Stimulated activated CD8-positive, alpha-beta memory T cell treated with anti-CD3 and anti-CD28 coated beads, Interleukin-4, amount 100 ng/mL, for 1 hour (primary cell): ENCODE results near the gene ZNF512B.
"Not testable (repeated sequence)": the region's sequence is repeated elsewhere in the genome, so short reads cannot be mapped to it uniquely, and the experiment has no call there.

Experiments
- DNase-seq, 2 donors: peaks; one replicate each; pipeline ENCODE4 v3.0.0-alpha.2; 2020; ENCODE audit warnings: low read depth in 2 of 2, low spot score in 1 of 2

The ZNF512B gene

DNA sequence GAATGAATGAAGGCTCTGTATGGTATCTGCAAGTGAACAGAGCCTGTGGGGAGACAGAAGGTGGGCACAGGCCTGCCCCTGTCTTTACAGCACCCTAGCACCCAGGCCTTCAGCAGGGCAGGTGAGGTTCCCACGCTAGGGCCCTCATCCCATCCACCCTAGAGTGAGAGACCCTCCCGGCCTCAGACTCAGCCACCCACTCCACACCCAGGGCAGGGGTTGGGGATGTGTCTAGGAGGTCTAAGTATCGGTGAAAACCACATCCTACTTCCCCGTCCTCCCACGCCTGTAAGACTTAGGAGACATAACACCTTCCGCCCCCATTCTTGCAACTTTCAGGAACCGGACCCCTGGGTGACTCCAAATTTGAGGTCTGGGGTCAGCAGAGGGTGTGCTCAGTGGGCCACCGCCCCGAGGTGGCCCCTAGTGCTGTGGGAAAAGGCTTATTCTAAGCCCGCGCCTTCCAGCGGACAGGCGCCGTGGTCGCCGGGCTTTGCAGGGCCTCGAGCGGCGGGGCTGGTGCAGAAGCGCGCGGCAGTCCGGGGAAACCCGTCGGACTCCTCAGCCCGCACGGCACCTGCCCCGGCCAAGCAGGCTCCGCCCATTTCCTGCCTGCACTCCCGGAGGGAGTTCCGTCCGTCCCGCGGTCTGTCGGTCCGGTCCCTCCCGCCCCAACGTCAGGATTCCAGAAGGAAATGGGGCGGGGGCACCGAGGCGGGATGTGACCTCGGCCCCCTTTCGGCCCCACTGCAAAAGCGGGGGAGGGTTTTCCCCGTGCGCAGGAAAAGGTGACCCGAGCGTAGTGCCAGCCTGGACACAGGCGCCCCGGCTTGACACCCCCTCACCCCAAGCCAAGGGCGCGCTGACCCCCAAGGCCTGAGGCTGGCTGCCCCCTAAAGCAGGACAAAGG, 8.8 kb upstream of the ZNF512B start:
- DNase-seq, result no peak

DNA sequence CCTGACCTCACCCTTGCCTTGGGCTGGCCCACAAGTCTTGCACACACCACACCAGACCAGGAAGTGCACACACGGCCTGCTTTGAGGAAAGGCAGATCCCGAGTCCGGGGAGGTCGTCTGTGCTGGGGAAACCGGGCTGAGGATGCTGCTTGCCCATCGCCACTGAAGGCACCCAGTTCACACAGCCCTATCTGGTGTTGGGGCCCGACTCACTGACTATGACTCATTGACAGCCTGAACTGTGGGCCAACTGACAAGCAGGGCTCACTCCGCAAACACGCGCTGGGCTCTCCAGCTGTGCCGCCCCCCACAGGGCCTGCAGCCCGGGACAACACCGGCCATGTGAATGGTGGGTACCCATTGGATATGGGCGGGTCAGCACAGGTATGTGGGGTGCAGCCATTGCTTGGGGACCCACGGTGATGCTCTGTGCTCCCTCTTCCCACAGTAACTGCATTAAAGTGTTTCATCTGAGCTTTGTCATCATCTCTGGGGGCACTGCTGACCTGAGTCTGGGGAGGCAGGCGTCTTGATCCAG, 8.1 kb upstream of the ZNF512B start:
- peak in 1 of 2 donors; percentile 37 for DNase-seq

DNA sequence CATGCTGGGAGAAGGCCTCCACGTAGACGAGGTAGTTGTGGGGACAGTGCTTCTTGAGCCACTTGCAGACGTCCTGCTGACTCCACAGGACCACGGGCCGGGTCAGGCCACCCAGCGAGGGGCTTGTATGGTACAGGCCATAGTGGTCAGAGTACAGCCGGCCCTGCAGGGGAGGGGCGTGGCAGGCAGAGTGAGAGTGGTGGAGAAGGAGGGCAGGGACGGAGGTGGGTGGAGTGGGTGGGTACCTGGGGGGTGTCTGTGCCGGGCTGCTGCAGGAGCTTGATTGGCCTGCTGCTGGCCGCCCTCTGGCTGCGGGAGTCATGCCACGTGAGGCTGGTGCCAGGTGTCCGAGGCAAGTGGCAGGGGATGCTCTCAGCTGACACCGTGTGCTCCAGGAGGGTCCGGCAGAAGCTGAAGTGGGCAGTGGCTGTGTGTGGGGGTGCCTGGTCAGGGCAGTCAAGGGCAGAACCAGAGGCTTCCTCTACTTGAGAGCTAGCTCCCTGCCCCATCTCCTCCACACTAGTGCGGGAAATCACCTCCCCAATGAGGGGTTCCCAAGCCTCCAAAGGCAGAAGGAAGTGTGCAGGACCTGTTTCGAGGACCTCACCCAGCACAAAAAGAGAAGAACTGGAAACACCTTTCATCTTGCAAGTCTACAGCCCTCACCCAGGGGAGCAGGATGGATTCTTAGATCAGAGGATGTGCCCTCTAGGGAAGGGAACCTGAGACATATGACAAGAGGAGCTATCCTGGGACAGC, 7.4 kb upstream of the ZNF512B start:
- no peak for DNase-seq

DNA sequence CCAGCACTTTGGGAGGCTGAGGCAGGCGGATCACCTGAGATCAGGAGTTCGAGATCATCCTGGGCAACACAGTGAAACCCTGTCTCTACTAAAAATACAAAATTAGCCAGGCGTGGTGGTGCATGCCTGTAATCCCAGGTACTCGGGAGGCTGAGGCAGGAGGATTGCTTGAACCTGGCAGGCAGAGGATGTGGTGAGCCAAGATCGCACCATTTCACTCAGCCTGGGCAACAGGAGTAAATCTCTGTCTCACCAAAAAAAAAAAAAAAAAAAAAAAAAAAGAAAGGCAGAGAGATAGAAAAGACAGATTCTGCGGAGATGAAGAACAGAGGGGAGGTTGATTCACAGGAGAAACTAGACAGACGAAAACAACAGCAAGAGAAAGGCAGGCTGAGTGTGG, 6.8 kb upstream of the ZNF512B start:
- not testable (repeated sequence) for DNase-seq

DNA sequence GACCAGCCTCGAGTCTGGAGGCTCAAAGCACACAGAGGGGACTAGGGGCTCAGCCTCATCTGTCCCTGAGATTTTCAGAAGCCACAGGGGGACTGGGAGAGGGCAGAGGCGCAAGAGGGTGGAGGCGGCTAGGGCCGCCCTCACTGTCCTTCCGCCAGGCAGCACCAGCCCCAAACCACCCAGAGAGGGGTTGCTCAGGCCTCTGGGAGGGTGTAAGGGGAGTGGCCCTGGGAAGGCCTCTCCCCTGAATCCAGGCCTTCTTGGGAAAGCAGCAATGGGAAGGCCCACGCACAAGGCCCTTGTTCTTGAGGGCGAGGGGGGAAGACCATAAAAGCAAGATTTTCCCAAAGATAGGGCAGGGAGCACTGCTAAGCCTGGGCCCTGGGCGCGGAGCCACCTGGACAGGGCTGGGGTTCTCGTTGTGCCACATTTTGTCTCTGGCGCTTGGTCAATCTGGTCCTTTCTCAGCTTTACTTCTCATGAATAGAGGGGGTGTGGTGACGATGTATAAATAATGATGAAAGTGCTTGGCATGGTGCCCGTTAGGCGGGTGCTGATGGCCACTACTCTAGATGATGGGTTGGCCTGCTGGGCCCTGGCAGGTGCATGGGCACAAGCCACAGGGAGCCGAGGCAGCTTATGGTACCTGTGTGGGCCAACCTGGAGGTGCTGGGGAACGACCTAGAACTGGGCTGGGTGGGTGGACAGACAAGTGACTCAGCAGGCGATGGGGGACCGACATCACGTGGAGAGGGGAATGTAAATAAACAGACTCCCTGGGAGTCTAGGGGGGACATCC, 4.9 kb upstream of the ZNF512B start:
- DNase-seq, result no peak

DNA sequence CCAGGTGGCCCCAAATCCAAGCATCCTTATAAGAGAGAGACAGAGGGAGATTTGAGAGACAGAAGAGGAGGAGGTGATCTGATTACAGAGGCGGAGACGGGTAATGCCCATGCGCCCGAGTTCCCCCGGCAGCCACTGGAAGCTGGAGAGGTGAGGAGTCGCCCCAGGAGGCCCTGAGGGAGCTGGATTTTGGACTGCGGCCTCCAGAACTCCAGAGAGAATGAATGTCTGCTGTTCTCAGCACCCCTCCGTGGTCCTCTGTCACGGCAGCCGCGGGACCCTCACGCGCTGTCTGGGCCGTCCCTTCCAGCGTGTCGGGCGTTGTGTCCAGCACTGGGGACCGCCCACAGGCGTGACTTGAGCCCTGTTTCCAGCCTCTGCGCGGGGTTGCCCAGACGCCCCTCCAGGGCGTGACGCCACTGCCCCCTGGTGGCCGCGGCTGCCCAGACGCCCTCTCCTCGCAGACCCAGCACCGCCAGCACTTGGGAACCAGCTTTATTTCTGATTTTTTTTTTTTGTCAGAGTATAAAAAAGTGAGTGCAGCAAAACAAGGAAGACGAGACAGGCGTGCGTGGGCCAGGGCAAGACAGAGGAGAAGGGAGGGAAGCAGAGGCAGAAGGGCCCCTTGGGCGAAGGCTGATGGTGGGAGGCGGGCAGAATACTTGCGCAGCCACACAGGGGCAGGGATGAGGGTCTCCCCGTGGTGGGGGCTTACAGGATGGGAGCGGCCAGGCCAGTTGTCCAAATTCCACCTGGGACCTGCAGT, 4.1 kb upstream of the ZNF512B start:
- no peak for DNase-seq

DNA sequence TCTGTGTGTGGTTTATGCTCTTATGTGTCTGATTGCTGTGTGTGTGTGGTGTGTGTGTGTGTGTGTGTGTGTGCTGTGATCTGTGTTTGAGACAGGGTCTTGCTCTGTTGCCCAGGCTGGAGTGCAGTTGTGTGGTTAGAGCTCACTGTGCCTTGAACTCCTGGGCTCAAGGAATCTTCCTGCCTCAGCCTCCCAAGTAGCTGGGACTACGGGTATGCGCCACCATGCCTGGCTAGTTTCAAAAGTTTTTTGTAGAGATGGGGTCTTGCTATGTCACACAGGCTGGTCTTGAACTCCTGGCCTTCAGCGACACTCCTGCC, 3.4 kb upstream of the ZNF512B start:
- no peak for DNase-seq

DNA sequence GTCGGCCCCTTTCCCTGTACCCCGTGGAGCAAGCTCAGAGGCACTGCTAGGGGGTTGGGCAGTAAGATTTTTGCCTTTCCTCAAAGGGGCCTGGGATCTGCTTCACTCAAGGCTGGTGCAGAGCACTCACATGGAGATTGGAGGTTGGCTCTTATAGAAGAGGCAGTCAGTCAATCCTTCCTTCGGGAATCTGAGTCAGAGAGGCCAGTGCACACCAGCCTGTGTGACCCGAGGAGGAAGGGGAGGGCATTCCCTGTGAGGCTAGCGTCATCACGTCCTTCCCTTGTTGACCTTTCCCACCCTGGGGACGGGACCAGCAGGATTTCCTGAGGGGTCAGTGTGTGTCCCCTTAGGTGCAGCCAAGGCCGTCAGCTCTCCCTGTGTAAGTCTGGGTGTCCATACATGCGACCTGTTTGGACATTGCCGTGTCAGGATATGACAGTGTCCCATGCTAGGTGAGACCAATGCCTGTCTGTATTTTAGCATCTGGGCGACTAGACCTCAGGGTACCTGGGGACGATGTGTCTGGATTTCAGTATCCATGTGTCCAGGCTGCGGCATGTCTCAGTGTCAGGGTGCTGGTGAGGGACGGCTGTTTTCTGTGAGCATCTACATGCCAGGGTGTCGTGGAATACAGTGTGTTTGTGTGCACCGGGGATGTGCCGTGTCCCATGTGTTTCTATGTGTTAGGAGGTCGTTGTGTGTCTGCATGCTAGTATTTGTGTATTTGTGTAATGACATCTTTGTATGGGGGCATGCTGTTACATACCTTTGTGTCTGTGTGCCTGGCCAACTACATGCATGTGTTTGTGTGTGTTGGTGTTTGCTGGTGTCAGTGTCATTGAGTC, 2.8 kb upstream of the ZNF512B start:
- no peak for DNase-seq

DNA sequence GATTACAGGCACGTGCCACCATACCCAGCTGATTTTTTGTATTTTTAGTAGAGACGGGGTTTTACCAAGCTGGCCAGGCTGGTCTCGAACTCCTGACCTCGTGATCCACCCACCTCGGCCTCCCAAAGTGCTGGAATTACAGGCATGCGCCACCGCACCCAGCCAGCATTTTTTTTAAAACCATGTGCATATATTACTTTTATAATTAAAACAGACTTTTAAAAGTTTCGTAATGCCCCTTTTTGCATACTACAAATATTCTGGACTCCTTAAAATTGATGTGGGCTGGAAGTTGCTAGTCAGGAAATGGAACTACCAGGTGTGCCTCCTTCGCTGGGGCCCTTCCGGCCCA, 2.2 kb upstream of the ZNF512B start:
- DNase-seq, result not testable (repeated sequence)

DNA sequence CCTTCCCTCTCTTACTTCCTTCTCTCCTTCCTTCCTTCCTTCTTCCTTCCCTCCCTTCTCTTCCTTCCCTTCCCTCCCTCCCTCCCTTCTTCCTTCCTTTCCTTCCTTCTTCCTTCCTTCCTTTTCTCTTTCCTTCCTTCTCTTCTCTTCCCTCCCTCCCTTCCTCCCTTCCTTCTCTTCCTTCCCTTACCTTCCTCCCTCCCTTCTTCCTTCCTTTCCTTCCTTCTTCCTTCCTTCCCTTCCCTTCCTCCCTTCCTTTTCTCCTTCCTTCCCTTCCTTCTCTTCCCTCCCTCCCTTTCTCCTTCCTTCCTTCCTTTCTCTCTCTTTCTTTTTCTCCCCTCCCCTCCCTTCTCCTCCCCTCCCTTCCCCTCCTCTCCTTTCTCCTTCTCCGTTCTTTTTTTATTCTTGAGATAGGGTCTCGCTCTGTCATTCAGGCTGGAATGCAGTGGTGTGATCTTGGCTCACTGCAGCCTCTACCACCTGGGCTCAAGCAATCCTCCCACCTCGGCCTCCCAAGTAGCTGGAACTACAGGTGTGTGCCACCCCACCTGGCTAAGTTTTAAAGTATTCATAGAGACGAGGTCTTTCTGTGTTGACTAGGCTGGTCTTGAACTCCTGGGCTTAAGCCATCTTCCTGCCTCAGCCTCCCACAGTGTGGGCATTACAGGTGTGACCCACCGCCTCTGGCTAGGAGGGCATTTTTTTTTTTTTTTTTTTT, 1.1 kb upstream of the ZNF512B start:
- no peak for DNase-seq

DNA sequence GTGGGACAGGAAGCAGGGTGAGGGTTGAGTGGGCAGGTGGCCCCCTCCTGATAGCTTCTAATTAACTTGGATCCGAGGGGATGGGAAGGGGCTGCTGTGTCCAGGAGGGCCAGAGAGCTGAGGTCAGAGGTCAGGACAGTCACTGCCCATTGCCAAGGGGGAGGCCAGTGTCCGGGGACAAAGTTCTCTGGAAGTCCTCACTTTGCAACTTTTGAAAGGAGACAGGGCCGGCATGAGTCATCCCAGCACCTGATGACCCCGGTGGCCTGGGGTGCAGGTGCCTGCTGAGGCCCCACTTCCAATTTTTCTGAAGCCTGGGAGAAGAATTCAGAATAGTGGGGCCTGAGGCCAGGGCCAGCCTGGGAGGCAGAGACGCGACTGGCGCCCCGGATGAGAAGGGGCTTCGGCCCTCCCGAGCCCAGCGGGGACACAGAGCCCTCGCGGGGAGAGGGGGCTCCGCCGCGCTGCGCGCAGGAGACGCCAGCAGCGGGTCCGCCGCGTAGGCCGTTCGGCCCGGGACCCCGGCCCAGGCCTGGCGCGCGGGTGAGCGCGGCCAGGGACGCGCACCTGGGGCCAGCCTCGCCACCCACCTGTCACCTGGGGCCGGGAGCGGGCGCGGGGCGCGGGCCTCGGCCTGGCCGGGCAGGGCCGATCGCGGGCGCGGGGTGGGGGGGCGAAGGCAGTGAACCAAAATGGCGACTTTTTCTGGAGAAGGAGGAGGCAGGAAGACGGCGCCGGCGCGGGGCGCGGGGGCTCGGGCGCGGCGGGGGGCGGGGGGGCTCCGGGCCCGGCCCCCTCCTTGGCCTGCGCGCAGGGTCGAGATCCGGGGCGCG, 586 bp downstream of the ZNF512B start:
- no peak for DNase-seq

DNA sequence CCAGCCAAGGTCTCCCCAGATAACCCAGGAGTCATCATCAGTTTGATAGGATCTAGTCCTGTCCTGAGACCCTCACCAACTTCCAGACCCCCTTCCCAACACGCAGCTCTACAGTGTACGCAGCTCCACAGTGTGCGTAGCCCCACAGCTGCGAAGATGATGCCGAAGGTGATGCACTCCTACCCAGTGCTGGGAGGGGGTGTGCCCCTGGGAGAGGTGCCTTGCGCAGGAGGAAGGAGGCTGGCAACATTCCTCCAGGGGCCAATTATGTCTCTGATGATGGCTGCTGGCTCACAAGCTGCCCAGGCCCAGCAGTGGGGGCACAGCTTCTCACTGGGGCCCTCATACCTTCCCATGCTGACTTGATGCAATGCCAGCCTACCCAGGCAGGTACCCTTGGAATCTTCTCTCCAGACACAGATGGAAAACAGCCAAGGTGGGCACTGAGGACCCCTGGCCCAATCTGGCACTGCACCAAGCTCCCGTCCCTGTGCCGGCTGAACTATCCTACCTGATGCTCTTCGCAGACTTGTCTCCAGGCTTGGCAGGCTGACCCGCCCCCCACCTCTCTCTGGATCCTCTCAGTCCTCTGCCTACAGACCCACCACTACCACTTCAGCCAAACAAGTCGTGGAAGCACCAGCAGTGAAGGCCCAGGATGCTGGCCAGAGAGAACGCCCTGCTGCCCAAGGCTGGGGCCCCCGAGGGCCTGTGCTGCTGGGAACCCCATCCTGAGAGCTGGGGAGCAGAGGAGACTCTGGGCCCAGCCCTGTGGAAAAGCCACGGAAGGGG, 1.4 kb downstream of the ZNF512B start:
- DNase-seq, result no peak

DNA sequence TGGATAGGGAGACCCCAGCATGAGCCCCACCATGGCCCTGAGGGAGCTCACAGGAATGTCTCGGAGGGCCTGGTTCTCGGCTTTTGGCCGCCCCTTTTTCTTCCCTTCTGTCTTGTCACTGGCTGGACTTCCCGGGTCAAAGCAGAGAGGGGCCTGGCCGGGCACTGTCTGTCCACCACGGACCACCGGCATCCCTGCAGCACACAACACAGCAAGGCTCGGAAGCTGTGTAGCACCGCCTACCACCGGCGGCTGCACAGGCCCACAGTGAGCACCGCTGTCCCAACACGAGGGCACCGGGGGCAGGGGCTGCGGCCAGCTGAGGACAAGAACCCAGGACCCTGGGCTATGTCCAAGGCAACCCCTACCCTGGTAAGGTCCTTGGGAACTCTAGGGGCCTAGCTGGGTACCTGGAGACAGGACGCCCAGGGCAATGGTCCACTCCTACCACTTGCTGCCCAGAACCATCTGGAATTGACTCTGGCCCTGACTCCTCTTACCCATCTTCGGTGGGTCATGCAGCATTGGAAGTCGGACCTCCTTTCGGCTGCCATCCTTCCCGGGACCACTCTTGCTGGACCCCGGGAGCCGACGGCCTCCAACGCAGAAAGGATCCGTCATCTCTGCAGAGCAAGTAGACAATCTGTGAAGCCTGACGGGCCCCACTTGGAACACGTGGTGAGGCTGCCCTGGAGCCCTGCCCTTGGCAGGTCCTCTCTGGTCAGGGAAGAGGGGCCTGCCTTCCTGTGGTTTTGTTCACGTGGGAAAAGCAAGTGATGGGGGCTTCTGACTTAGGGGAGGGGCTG, 2.2 kb downstream of the ZNF512B start:
- no peak for DNase-seq

DNA sequence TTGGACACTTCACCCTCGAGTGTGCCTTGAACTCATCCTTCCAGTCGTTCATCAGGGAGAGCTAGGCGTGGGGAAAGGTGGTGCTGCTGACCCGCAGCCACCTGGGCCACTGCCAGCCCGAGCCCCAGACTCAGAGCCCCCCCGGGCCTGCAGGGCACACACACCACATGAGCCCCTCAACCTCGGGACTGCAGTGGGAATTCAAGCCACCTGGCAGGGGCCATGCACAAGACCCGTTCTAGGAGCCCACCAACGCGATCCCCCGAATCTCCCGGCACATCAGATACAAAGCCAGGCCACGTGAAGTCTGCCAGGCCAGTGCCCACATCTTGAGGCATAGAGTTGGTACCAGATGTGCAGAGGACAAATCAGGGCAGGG, 2.8 kb downstream of the ZNF512B start:
- DNase-seq, result no peak

DNA sequence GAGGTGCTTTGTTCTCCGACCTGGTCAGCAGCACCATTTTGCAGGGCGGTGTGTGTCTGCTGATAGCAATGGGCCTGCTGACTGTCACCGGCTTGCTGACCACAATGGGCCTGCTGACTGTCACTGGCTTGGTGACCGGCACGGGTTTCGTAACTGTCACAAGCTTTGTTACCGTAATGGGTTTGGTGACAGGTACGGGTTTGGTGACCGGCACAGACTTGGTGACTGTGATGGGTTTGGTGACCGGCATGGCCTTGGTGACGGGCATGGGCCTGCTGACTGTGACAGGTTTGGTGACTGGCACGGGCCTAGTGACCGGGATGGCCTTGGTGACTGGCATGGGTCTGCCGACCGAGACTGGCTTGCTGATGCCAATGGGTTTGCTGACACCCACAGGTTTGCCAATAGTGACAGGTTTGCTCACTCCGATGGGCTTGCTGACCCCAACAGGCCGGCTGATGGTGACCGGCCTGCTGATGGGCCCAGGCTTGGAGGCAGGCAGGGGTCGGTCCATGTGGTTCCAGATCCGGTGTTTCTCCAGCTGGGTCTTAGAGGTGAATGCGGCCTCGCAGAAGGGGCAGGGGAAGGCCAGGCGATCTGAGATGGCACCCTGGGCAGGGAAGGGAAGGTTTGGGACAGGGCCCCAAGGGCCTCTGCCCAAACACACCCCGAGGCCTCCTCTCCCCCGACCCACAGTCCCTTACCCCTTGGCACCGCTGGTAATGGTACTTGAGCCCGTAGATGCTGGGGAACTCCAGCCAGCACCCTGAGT, 3.4 kb downstream of the ZNF512B start:
- DNase-seq, result no peak

DNA sequence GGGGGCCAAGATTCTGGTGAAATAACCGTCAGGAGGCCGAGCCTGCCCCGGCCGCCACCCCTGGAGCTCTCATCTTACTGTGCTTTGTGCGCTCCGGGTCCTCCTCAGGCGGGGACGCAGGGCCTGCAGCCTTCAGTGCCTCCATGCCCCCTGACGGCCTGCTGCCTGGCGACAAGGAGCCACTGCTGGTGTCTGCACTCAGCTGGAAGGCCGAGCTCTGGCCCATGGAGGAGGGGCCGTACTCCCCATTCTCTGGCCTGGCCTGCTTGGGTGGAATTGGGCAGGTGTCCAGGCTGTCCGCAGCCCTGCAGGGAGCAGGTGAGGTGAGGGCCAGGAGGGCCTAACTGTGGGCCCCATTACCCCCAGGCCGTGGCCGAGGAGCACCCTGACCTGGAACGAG, 5.3 kb downstream of the ZNF512B start:
- DNase-seq, result no peak
